HepG2 (cell line): ENCODE results near the gene ATRAID. TPM values are rescaled to one million over a fixed set of nuclear protein-coding genes. Genes with fewer than 3 reads are reported as not detected.

Source experiments
- ATF3 ChIP-seq: sonication (generic); formaldehyde crosslinking; IDR thresholded peaks from 2 replicates; pipeline ENCODE4 v1.4.0; 2020; ENCODE audit warnings: missing genetic modification reagents
- CREB3 ChIP-seq: sonication (generic); formaldehyde crosslinking; IDR thresholded peaks from 2 replicates; pipeline ENCODE4 v1.5.0; 2020; ENCODE audit warnings: missing genetic modification reagents
- EED ChIP-seq: sonication (generic); formaldehyde crosslinking; IDR thresholded peaks from 2 replicates; pipeline ENCODE4 v1.5.0; 2020; ENCODE audit warnings: mild to moderate bottlenecking, missing genetic modification reagents
- EZH2 ChIP-seq: conservative IDR thresholded peaks from 2 replicates; pipeline ENCODE4 v1.6.1; 2012; ENCODE audit warnings: mild to moderate bottlenecking, low read depth, low read length, moderate library complexity
- ISL2 ChIP-seq: sonication (generic); formaldehyde crosslinking; IDR thresholded peaks from 2 replicates; pipeline ENCODE4 v1.5.0; 2020; ENCODE audit warnings: missing genetic modification reagents
- MAX ChIP-seq: IDR thresholded peaks from 2 replicates; pipeline ENCODE4 v1.6.1; 2012; ENCODE audit warnings: inconsistent platforms
- UBTF ChIP-seq: sonication (generic); formaldehyde crosslinking; IDR thresholded peaks from 2 replicates; pipeline ENCODE4 v1.4.0; 2020; ENCODE audit warnings: mild to moderate bottlenecking, missing genetic modification reagents
- ZEB1 ChIP-seq: IDR thresholded peaks from 2 replicates; pipeline ENCODE4 v1.6.1; 2012; ENCODE audit warnings: mild to moderate bottlenecking, low read depth, inconsistent platforms; ENCODE audit not compliant: insufficient replicate concordance
- ZFY ChIP-seq: sonication (generic); formaldehyde crosslinking; IDR thresholded peaks from 2 replicates; pipeline ENCODE4 v1.4.0; 2020; ENCODE audit warnings: missing genetic modification reagents
- ZNF546 ChIP-seq: sonication (generic); formaldehyde crosslinking; conservative IDR thresholded peaks from 2 replicates; pipeline ENCODE4 v1.8.1; 2023; ENCODE audit warnings: mild to moderate bottlenecking, missing genetic modification reagents
- ZNF574 ChIP-seq: sonication (generic); formaldehyde crosslinking; IDR thresholded peaks from 2 replicates; pipeline ENCODE4 v1.4.0; 2020; ENCODE audit warnings: missing genetic modification reagents
- ZNF768 ChIP-seq: sonication (generic); formaldehyde crosslinking; IDR thresholded peaks from 2 replicates; pipeline ENCODE4 v1.4.0; 2020; ENCODE audit warnings: missing genetic modification reagents
- ZNF777 ChIP-seq: sonication (generic); formaldehyde crosslinking; IDR thresholded peaks from 2 replicates; pipeline ENCODE4 v1.4.0; 2020; ENCODE audit warnings: missing genetic modification reagents
- ZSCAN20 ChIP-seq: sonication (generic); formaldehyde crosslinking; IDR thresholded peaks from 2 replicates; pipeline ENCODE4 v1.4.0; 2020; ENCODE audit warnings: missing genetic modification reagents, mild to moderate bottlenecking, borderline replicate concordance
- ZSCAN31 ChIP-seq: sonication (generic); formaldehyde crosslinking; IDR thresholded peaks from 2 replicates; pipeline ENCODE4 v1.5.0; 2020; ENCODE audit warnings: low read depth, mild to moderate bottlenecking, missing genetic modification reagents
- polyA plus RNA-seq, 8 experiments: library from polyadenylated mRNA; depleted of rRNA in 3 of 8; stranded (reverse) in 7 of 8; unstranded in 1 of 8; fragments of >200 nt; fragmentation: Illumina TruSeq in 4 of 8; extraction: Trizol in 4 of 8; gene quantifications; 2 replicates each; pipeline versions ENCODE4 v1.2.1 to v1.2.3, GENCODE V29; 2011 to 2016; ENCODE audit warnings: low read depth in 4 of 8, missing spikeins in 1 of 8, mixed read lengths in 1 of 8; ENCODE audit not compliant: insufficient read depth in 1 of 8
- total RNA-seq, 5 experiments: library from RNA; depleted of rRNA; stranded (reverse); fragments of >200 nt; fragmentation: Illumina TruSeq; extraction: Trizol; gene quantifications; 2 replicates each; pipeline ENCODE4 v1.2.3, GENCODE V29; 2016; ENCODE audit warnings: low read depth in 1 of 5
- TF ChIP-seq, protein P1 (sequence below): sonication (generic); formaldehyde crosslinking; IDR thresholded peaks from 2 replicates; pipeline ENCODE4 v1.9.0; 2022; ENCODE audit warnings: missing genetic modification reagents, mild to moderate bottlenecking, borderline replicate concordance

Gene ATRAID
- total and polyA plus RNA-seq, 2 of the 13 experiments (the other 11 are each of a cell fraction or from before 2014, with no cell fraction given) = 207 to 382 TPM

DNA sequence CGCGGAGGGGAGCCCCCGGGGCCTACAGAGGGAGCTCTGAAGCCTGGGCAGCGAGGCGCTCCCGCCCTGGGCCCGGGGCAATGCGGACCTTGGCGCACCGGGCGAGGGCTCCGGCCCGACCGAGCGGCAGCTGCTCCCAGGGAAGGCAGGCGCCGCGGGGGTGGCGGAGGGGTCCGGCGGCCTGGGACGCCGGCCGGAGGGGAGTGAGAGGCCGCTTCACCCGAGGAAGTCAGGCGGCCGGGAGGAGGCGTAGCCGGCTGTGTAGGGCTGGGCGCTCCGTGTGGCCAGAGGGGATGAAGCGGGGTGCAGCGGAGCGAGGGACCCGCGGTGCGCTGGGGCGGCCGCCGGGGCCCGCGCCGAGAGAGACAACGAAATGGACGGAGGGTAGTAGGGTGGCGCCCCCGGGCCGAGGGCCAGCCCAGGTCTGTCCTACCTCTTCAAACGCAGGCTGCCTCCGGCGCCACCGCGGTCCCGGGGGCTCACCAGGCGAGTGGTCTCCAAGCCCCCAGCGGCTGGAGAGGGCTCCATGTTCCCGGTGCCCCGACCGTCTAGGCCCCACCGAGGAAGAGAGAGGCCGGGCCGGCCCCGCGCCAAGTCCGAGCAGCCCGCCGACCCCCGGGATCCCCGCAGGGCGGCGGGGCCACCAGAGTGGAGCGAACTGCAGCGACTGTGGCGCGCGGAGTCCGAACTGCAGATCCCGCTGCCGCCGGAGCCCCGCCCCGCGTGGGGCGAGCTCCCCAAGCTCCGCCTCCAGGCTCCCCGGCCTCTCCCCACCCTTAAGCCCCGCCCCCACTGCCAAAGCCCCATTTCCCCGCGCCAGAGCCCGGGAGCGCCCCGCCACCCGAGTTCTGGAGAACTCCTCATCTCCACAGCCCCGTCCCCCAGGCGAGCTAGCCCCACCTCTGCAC is 50.8 kb downstream of the ATRAID start, which contains the start of gene SLC30A3 (continued):
- no peak; the same call in 1 of the 2 replicates for TF ChIP-seq ZNF574
- TF ChIP-seq ZEB1 = no peak
- TF ChIP-seq MAX = peak; percentile 17; the same call in 1 of the 2 replicates
- peak; percentile 45; the same call in 1 of the 2 replicates for TF ChIP-seq EED (CRISPR knock-in tag)
- peak; percentile 69; the same call in 1 of the 2 replicates for TF ChIP-seq UBTF (CRISPR knock-in tag)
- peak; percentile 16; the same call in 1 of the 2 replicates for TF ChIP-seq EZH2
- TF ChIP-seq ZSCAN20 (CRISPR knock-in tag) = peak; percentile 48; the same call in 1 of the 2 replicates
- peak; percentile 34; the same call in 1 of the 2 replicates for TF ChIP-seq ISL2
- TF ChIP-seq CREB3 (CRISPR knock-in tag) = no peak
- TF ChIP-seq, protein P1, sequence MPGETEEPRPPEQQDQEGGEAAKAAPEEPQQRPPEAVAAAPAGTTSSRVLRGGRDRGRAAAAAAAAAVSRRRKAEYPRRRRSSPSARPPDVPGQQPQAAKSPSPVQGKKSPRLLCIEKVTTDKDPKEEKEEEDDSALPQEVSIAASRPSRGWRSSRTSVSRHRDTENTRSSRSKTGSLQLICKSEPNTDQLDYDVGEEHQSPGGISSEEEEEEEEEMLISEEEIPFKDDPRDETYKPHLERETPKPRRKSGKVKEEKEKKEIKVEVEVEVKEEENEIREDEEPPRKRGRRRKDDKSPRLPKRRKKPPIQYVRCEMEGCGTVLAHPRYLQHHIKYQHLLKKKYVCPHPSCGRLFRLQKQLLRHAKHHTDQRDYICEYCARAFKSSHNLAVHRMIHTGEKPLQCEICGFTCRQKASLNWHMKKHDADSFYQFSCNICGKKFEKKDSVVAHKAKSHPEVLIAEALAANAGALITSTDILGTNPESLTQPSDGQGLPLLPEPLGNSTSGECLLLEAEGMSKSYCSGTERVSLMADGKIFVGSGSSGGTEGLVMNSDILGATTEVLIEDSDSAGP = 0 out of 2 replicates have a peak, but pooled peaks have one; percentile 30
- TF ChIP-seq ZNF777 (CRISPR knock-in tag) = peak; percentile 95
- 0 out of 2 replicates have a peak, but pooled peaks have one; percentile 16 for TF ChIP-seq ZNF546 (CRISPR knock-in tag)
- 0 out of 2 replicates have a peak, but pooled peaks have one; percentile 13 for TF ChIP-seq ZSCAN31 (CRISPR knock-in tag)
- 0 out of 2 replicates have a peak, but pooled peaks have one; percentile 9 for TF ChIP-seq ATF3 (CRISPR knock-in tag)
- TF ChIP-seq ZNF768 (CRISPR knock-in tag) = 0 out of 2 replicates have a peak, but pooled peaks have one; percentile 41
- TF ChIP-seq ZFY (CRISPR knock-in tag) = peak; percentile 53
